HEK293 (cell line): ENCODE data around the gene CDK16.

Experiments used
- AEBP2 ChIP-seq: fragments of 450-650 bp; formaldehyde crosslinking; IDR thresholded peaks from 2 replicates; pipeline ENCODE4 v1.5.1; 2016; ENCODE audit warnings: missing biosample characterization, missing genetic modification characterization, borderline replicate concordance
- EGR2 ChIP-seq: fragments of 450-650 bp; formaldehyde crosslinking; IDR thresholded peaks from 2 replicates; pipeline ENCODE4 v1.5.1; 2016; ENCODE audit warnings: low read depth, missing biosample characterization, missing genetic modification characterization
- FEZF1 ChIP-seq: fragments of 450-650 bp; formaldehyde crosslinking; IDR thresholded peaks from 2 replicates; pipeline ENCODE4 v1.5.1; 2016; ENCODE audit warnings: missing biosample characterization, missing genetic modification characterization
- IKZF3 ChIP-seq: fragments of 450-650 bp; IDR thresholded peaks from 2 replicates; pipeline ENCODE4 v1.5.0; 2018; ENCODE audit warnings: missing biosample characterization, mild to moderate bottlenecking, missing genetic modification characterization, moderate library complexity
- KLF8 ChIP-seq: fragments of 450-650 bp; formaldehyde crosslinking; IDR thresholded peaks from 2 replicates; pipeline ENCODE4 v1.5.1; 2016; ENCODE audit warnings: missing biosample characterization, missing genetic modification characterization
- PATZ1 ChIP-seq: fragments of 450-650 bp; formaldehyde crosslinking; IDR thresholded peaks from 2 replicates; pipeline ENCODE4 v1.5.1; 2016; ENCODE audit warnings: missing biosample characterization, missing genetic modification characterization
- PRDM1 ChIP-seq: fragments of 450-650 bp; formaldehyde crosslinking; IDR thresholded peaks from 2 replicates; pipeline ENCODE4; 2016; ENCODE audit warnings: missing biosample characterization, missing genetic modification characterization
- RBAK ChIP-seq: fragments of 450-650 bp; formaldehyde crosslinking; IDR thresholded peaks from 2 replicates; pipeline ENCODE4 v1.5.1; 2016; ENCODE audit warnings: missing biosample characterization, missing genetic modification characterization
- REPIN1 ChIP-seq: fragments of 450-650 bp; formaldehyde crosslinking; IDR thresholded peaks from 2 replicates; pipeline ENCODE4 v1.5.1; 2017; ENCODE audit warnings: missing biosample characterization, missing genetic modification characterization, low read depth
- TRIM28 ChIP-seq: IDR thresholded peaks from 2 replicates; pipeline ENCODE4 v1.6.1; 2011; ENCODE audit warnings: low read length, control low read depth, borderline replicate concordance
- ZFP37 ChIP-seq: fragments of 450-650 bp; formaldehyde crosslinking; IDR thresholded peaks from 2 replicates; pipeline ENCODE4 v1.5.1; 2016; ENCODE audit warnings: missing biosample characterization, missing genetic modification characterization
- ZNF132 ChIP-seq: fragments of 450-650 bp; formaldehyde crosslinking; IDR thresholded peaks from 2 replicates; pipeline ENCODE4 v1.5.1; 2017; ENCODE audit warnings: missing biosample characterization, missing genetic modification characterization, borderline replicate concordance
- ZNF169 ChIP-seq: fragments of 450-650 bp; formaldehyde crosslinking; IDR thresholded peaks from 2 replicates; pipeline ENCODE4 v1.5.1; 2016; ENCODE audit warnings: missing biosample characterization, missing genetic modification characterization
- ZNF174 ChIP-seq: fragments of 450-650 bp; formaldehyde crosslinking; IDR thresholded peaks from 2 replicates; pipeline ENCODE4 v1.5.0; 2017; ENCODE audit warnings: missing biosample characterization, mild to moderate bottlenecking, missing genetic modification characterization
- ZNF221 ChIP-seq: fragments of 450-650 bp; formaldehyde crosslinking; IDR thresholded peaks from 2 replicates; pipeline ENCODE4 v1.5.1; 2017; ENCODE audit warnings: missing biosample characterization, missing genetic modification characterization, borderline replicate concordance
- ZNF248 ChIP-seq: fragments of 450-650 bp; formaldehyde crosslinking; IDR thresholded peaks from 2 replicates; pipeline ENCODE4 v1.5.1; 2017; ENCODE audit warnings: missing biosample characterization, missing genetic modification characterization
- ZNF302 ChIP-seq: fragments of 450-650 bp; formaldehyde crosslinking; IDR thresholded peaks from 2 replicates; pipeline ENCODE4 v1.5.1; 2016; ENCODE audit warnings: missing biosample characterization, missing genetic modification characterization, low read depth
- ZNF341 ChIP-seq: fragments of 450-650 bp; formaldehyde crosslinking; IDR thresholded peaks from 2 replicates; pipeline ENCODE4; 2016; ENCODE audit warnings: low read depth, missing biosample characterization, missing genetic modification characterization
- ZNF398 ChIP-seq: fragments of 450-650 bp; formaldehyde crosslinking; IDR thresholded peaks from 2 replicates; pipeline ENCODE4 v1.5.1; 2017; ENCODE audit warnings: missing biosample characterization, missing genetic modification characterization
- ZNF433 ChIP-seq: fragments of 450-650 bp; formaldehyde crosslinking; IDR thresholded peaks from 2 replicates; pipeline ENCODE4 v1.5.1; 2016; ENCODE audit warnings: missing biosample characterization, missing genetic modification characterization, low read depth
- ZNF449 ChIP-seq: fragments of 450-650 bp; formaldehyde crosslinking; IDR thresholded peaks from 2 replicates; pipeline ENCODE4 v1.5.1; 2017; ENCODE audit warnings: missing biosample characterization, mild to moderate bottlenecking, missing genetic modification characterization, moderate library complexity
- ZNF549 ChIP-seq: fragments of 450-650 bp; IDR thresholded peaks from 2 replicates; pipeline ENCODE4 v1.5.1; 2018; ENCODE audit warnings: missing biosample characterization, missing genetic modification characterization, mild to moderate bottlenecking, inconsistent platforms, moderate library complexity
- ZNF555 ChIP-seq: fragments of 450-650 bp; formaldehyde crosslinking; conservative IDR thresholded peaks from 2 replicates; pipeline ENCODE4 v1.5.1; 2017; ENCODE audit warnings: missing biosample characterization, mild to moderate bottlenecking, missing genetic modification characterization, inconsistent platforms
- ZNF580 ChIP-seq: fragments of 450-650 bp; formaldehyde crosslinking; IDR thresholded peaks from 2 replicates; pipeline ENCODE4 v1.5.1; 2016; ENCODE audit warnings: missing biosample characterization, missing genetic modification characterization
- ZNF596 ChIP-seq: fragments of 450-650 bp; IDR thresholded peaks from 2 replicates; pipeline ENCODE4 v1.5.0; 2018; ENCODE audit warnings: missing biosample characterization, mild to moderate bottlenecking, missing genetic modification characterization, moderate library complexity
- ZNF610 ChIP-seq: fragments of 450-650 bp; formaldehyde crosslinking; IDR thresholded peaks from 2 replicates; pipeline ENCODE4 v1.5.1; 2016; ENCODE audit warnings: missing biosample characterization, missing genetic modification characterization, borderline replicate concordance
- ZNF639 ChIP-seq: fragments of 450-650 bp; formaldehyde crosslinking; IDR thresholded peaks from 2 replicates; pipeline ENCODE4 v1.5.1; 2016; ENCODE audit warnings: missing biosample characterization, missing genetic modification characterization
- ZNF658 ChIP-seq: fragments of 450-650 bp; formaldehyde crosslinking; IDR thresholded peaks from 2 replicates; pipeline ENCODE4; 2016; ENCODE audit warnings: missing biosample characterization, missing genetic modification characterization
- ZNF677 ChIP-seq: fragments of 450-650 bp; IDR thresholded peaks from 2 replicates; pipeline ENCODE4 v1.5.0; 2018; ENCODE audit warnings: missing biosample characterization, mild to moderate bottlenecking, missing genetic modification characterization, moderate library complexity
- ZSCAN4 ChIP-seq: fragments of 450-650 bp; formaldehyde crosslinking; IDR thresholded peaks from 2 replicates; pipeline ENCODE4 v1.5.1; 2017; ENCODE audit warnings: missing biosample characterization, missing genetic modification characterization

The CDK16 gene

GRCh38 chrX:47218920-47219815 lies 687 bp downstream of the CDK16 start (continued):
- no peak for TF ChIP-seq PRDM1
- no peak for TF ChIP-seq ZNF549 (tag by site-specific recombination)
- TF ChIP-seq ZNF449 (tag by site-specific recombination): no peak; the same call in 1 of the 2 replicates
- TF ChIP-seq IKZF3 (tag by site-specific recombination): no peak
- no peak for TF ChIP-seq ZNF132
- no peak for TF ChIP-seq ZNF221 (tag by site-specific recombination)
- TF ChIP-seq ZNF174 (tag by site-specific recombination): no peak
- TF ChIP-seq FEZF1 (tag by site-specific recombination): no peak
- TF ChIP-seq EGR2 (tag by site-specific recombination): no peak
- TF ChIP-seq AEBP2 (tag by site-specific recombination): no peak
- no peak for TF ChIP-seq RBAK (tag by site-specific recombination)
- TF ChIP-seq ZNF433 (tag by site-specific recombination): no peak
- no peak for TF ChIP-seq TRIM28
- TF ChIP-seq ZSCAN4: no peak
- TF ChIP-seq ZNF341 (tag by site-specific recombination): no peak
- TF ChIP-seq ZNF596 (tag by site-specific recombination): 0 out of 2 replicates have a peak, but pooled peaks have one; percentile 35
- no peak for TF ChIP-seq ZNF580 (tag by site-specific recombination)
- TF ChIP-seq ZNF302: no peak
- TF ChIP-seq KLF8 (tag by site-specific recombination): no peak; the same call in 1 of the 2 replicates
- TF ChIP-seq ZNF658 (tag by site-specific recombination): no peak
- TF ChIP-seq ZNF677 (tag by site-specific recombination): 0 out of 2 replicates have a peak, but pooled peaks have one; percentile 44
- peak; percentile 91 for TF ChIP-seq PATZ1 (tag by site-specific recombination)
- TF ChIP-seq ZNF639 (tag by site-specific recombination): no peak
- TF ChIP-seq ZNF248: no peak
- TF ChIP-seq ZNF398: no peak
- no peak; the same call in 1 of the 2 replicates for TF ChIP-seq ZFP37
- TF ChIP-seq ZNF555 (tag by site-specific recombination): no peak
- no peak for TF ChIP-seq ZNF610 (tag by site-specific recombination)
- TF ChIP-seq ZNF169 (tag by site-specific recombination): no peak
- no peak for TF ChIP-seq REPIN1 (tag by site-specific recombination)
